CD8-positive, alpha-beta memory T cell (primary cell): Measurements from ENCODE around the gene NCCRP1. TPM values are rescaled to one million over a fixed set of nuclear protein-coding genes. Genes with fewer than 3 reads are reported as not detected.

ENCODE experiments used
- CTCF ChIA-PET: fragments of 350-600 bp; sonication (Branson Sonifier 250); formaldehyde crosslinking; loops from one replicate; lab custom pipeline; 2021; ENCODE audit warnings: antibody characterized with exemption; lab: Charles Lee
- POLR2A ChIA-PET: fragments of 350-600 bp; sonication (Branson Sonifier 250); formaldehyde crosslinking; loops from one replicate; lab custom pipeline; 2021; ENCODE audit warnings: antibody characterized with exemption; lab: Charles Lee
- DNase-seq, 5 donors: peaks; one replicate each; pipeline versions ENCODE4 v3.0.0 to v3.0.0-alpha.2; 2020 to 2022; ENCODE audit warnings: mixed read lengths in 1 of 5
- H3K27ac ChIP-seq: one replicate; pipeline ENCODE4 v1.7.0; 2013; ENCODE audit warnings: low read depth, mild to moderate bottlenecking, low read length, moderate library complexity
- H3K27me3 ChIP-seq: 2 replicates; pipeline ENCODE4 v1.7.0; 2013; ENCODE audit warnings: low read length, mild to moderate bottlenecking; ENCODE audit not compliant: insufficient read depth, poor library complexity, severe bottlenecking
- H3K36me3 ChIP-seq: 2 replicates; pipeline ENCODE4 v1.7.0; 2013; ENCODE audit warnings: mild to moderate bottlenecking, low read length, moderate library complexity; ENCODE audit not compliant: insufficient read depth
- H3K4me1 ChIP-seq: 2 replicates; pipeline ENCODE4 v1.7.0; 2013; ENCODE audit warnings: mild to moderate bottlenecking, low read length, moderate library complexity; ENCODE audit not compliant: insufficient read depth
- H3K4me3 ChIP-seq: 2 replicates; pipeline ENCODE4 v1.7.0; 2013; ENCODE audit warnings: mild to moderate bottlenecking, low read length
- H3K9me3 ChIP-seq: 2 replicates; pipeline ENCODE4 v1.7.0; 2013; ENCODE audit warnings: mild to moderate bottlenecking, low read length
- H3K27ac Mint-ChIP-seq, 8 donors: one replicate each; pipeline ENCODE4 v1.8.0; 2020 to 2021; ENCODE audit warnings: mixed read lengths in 8 of 8, mild to moderate bottlenecking in 6 of 8, inconsistent platforms in 3 of 8, moderate library complexity in 3 of 8
- H3K27me3 Mint-ChIP-seq, 2 donors: one replicate each; pipeline ENCODE4 v1.8.0; 2020 to 2021; ENCODE audit warnings: mixed read lengths in 2 of 2, mild to moderate bottlenecking in 1 of 2, moderate library complexity in 1 of 2
- H3K36me3 Mint-ChIP-seq, 3 donors: one replicate each; pipeline ENCODE4 v1.8.0; 2020 to 2021; ENCODE audit warnings: mixed read lengths in 3 of 3, inconsistent platforms in 1 of 3, mild to moderate bottlenecking in 1 of 3
- H3K4me1 Mint-ChIP-seq, 3 donors: one replicate each; pipeline ENCODE4 v1.8.0; 2020 to 2021; ENCODE audit warnings: mixed read lengths in 3 of 3, inconsistent platforms in 1 of 3, mild to moderate bottlenecking in 1 of 3
- H3K4me3 Mint-ChIP-seq, 7 donors: one replicate each; pipeline ENCODE4 v1.8.0; 2020 to 2021; ENCODE audit warnings: mixed read lengths in 7 of 7, mild to moderate bottlenecking in 6 of 7, moderate library complexity in 4 of 7, inconsistent platforms in 2 of 7
- H3K9me3 Mint-ChIP-seq, 5 donors: one replicate each; pipeline ENCODE4 v1.8.0; 2020 to 2022; ENCODE audit warnings: mixed read lengths in 5 of 5, mild to moderate bottlenecking in 3 of 5, moderate library complexity in 2 of 5, inconsistent platforms in 1 of 5
- polyA plus RNA-seq: library from polyadenylated mRNA; unstranded; fragments of 300-500 nt; fragmentation: Illumina TruSeq; gene quantifications from one replicate; pipeline ENCODE4 v1.2.3, GENCODE V29; 2021
- total RNA-seq, 2 experiments: library from RNA; stranded (reverse); gene quantifications; one replicate each; pipeline ENCODE4 v1.2.3, GENCODE V29; 2021

The NCCRP1 gene
- total and polyA plus RNA-seq, 3 experiments from 2014 or later = not detected

GRCh38 chr19:39160523-39160861 is 36.3 kb upstream of the NCCRP1 start:
- no peaks in the 10 kb centered on the region for H3K9me3 ChIP-seq
- H3K4me3 ChIP-seq = no peak overlapping the region
- peaks cover 27 to 44% (median 32%) of the 10 kb centered on the region in 3 donors for H3K4me1 Mint-ChIP-seq
- H3K36me3 ChIP-seq = no peaks in the 10 kb centered on the region
- DNase-seq = no peak
- H3K27ac ChIP-seq = no peak overlapping the region
- H3K36me3 Mint-ChIP-seq = peaks cover 0 to 10% (median 4%) of the 10 kb centered on the region in 3 donors
- no peaks in the 10 kb centered on the region for H3K27me3 ChIP-seq
- CTCF ChIA-PET = no interaction called here
- H3K9me3 Mint-ChIP-seq = no peaks in the 10 kb centered on the region
- peak overlapping the region in 3 of 8 donors; percentile 27 to 92 (median 70) for H3K27ac Mint-ChIP-seq
- H3K27me3 Mint-ChIP-seq = no peaks in the 10 kb centered on the region
- POLR2A ChIA-PET = no interaction called here
- H3K4me3 Mint-ChIP-seq = no peak overlapping the region
- H3K4me1 ChIP-seq = no peaks in the 10 kb centered on the region

- CTCF ChIA-PET = no interaction called here
These were observed 35.7 kb upstream of the NCCRP1 start for GRCh38 chr19:39160889-39161672.

GRCh38 chr19:39162441-39163043 is 34.2 kb upstream of the NCCRP1 start:
- ChIA-PET CTCF (no interaction called here), POLR2A (no interaction called here)
- H3K36me3 Mint-ChIP-seq = peaks cover 0 to 9% (median 4%) of the 10 kb centered on the region in 3 donors

More at GRCh38 chr19:39160889-39161672, 35.7 kb upstream of the NCCRP1 start:
- H3K27me3 Mint-ChIP-seq = no peaks in the 10 kb centered on the region
- Histone ChIP-seq H3K27ac (no peak overlapping the region), H3K27me3 (no peaks in the 10 kb centered on the region), H3K36me3 (no peaks in the 10 kb centered on the region), H3K9me3 (no peaks in the 10 kb centered on the region), H3K4me3 (no peak overlapping the region), H3K4me1 (no peaks in the 10 kb centered on the region)
- DNase-seq = peak in 1 of 5 donors; percentile 39
- peaks cover 0 to 9% (median 4%) of the 10 kb centered on the region in 3 donors for H3K36me3 Mint-ChIP-seq
- POLR2A ChIA-PET = no interaction called here
- H3K4me1 Mint-ChIP-seq = peaks cover 25 to 40% (median 27%) of the 10 kb centered on the region in 3 donors
- H3K27ac Mint-ChIP-seq = no peak overlapping the region
- H3K4me3 Mint-ChIP-seq = no peak overlapping the region
- no peaks in the 10 kb centered on the region for H3K9me3 Mint-ChIP-seq

DNA sequence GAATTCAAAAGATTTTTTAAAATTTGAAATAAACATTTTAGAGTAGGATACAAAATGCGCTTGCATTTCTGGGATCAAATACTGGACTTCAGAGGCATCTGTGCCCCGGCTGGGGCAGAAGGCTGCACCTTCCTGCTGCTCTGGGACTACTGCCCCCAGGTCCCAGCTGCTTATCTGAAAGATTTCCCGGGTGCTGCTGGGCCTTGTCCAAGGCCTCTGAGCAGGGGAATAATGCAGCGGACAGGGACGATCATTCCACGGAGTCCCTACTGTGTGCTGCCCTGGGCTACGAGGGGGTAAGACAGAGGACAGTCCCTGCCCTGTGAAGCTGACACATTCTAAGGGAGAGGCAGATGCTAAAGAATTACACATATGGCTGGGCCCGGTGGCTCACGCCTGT is 33.1 kb upstream of the NCCRP1 start:
- no peaks in the 10 kb centered on the region for H3K9me3 Mint-ChIP-seq
- H3K4me3 Mint-ChIP-seq = no peak overlapping the region
- CTCF ChIA-PET = no interaction called here
- POLR2A ChIA-PET = no interaction called here
- no peak overlapping the region for H3K4me3 ChIP-seq
- H3K4me1 Mint-ChIP-seq = peaks cover 14 to 29% (median 16%) of the 10 kb centered on the region in 3 donors
- no peaks in the 10 kb centered on the region for H3K36me3 ChIP-seq
- peaks cover 0 to 13% (median 1%) of the 10 kb centered on the region in 3 donors for H3K36me3 Mint-ChIP-seq
- H3K27ac ChIP-seq = no peak overlapping the region
- peak overlapping the region in 1 of 8 donors; percentile 6 for H3K27ac Mint-ChIP-seq
- H3K9me3 ChIP-seq = no peaks in the 10 kb centered on the region
- no peaks in the 10 kb centered on the region for H3K27me3 ChIP-seq
- DNase-seq = no peak
- no peaks in the 10 kb centered on the region for H3K4me1 ChIP-seq
- no peaks in the 10 kb centered on the region for H3K27me3 Mint-ChIP-seq

More at GRCh38 chr19:39162441-39163043, 34.2 kb upstream of the NCCRP1 start:
- Histone ChIP-seq H3K4me1 (no peaks in the 10 kb centered on the region), H3K4me3 (no peak overlapping the region), H3K27me3 (no peaks in the 10 kb centered on the region), H3K36me3 (no peaks in the 10 kb centered on the region), H3K27ac (no peak overlapping the region), H3K9me3 (no peaks in the 10 kb centered on the region)
- H3K27me3 Mint-ChIP-seq = no peaks in the 10 kb centered on the region
- no peaks in the 10 kb centered on the region for H3K9me3 Mint-ChIP-seq
- no peak for DNase-seq
- H3K27ac Mint-ChIP-seq = peak overlapping the region in 4 of 8 donors; percentile 69 to 85 (median 83)
- H3K4me3 Mint-ChIP-seq = no peak overlapping the region
- H3K4me1 Mint-ChIP-seq = peaks cover 20 to 36% (median 21%) of the 10 kb centered on the region in 3 donors

- no peaks in the 10 kb centered on the region for H3K9me3 ChIP-seq
- H3K27me3 Mint-ChIP-seq = no peaks in the 10 kb centered on the region
- no peak overlapping the region for H3K27ac ChIP-seq
These were observed 32.5 kb upstream of the NCCRP1 start for GRCh38 chr19:39164289-39164688.

DNA sequence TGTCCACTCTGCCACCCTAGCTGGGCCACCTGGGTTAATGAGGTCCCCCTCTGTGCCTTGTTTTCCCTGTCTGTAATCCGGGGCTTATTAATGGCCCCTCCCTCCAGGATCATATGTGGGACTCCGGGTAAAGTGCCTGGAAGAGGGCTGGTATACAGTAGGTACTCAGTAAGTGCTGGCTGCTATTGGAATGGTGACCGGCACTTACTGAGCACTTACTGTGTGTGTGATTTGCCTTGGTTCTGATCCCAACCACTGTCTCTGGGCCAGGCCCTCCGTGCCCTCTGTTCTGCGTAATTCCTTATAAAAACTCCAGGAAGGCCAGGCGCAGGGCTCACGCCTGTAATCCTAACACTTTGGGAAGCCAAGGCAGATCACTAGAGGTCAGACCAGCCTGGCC is 30.9 kb upstream of the NCCRP1 start:
- H3K4me1 Mint-ChIP-seq = peaks cover 4 to 13% (median 5%) of the 10 kb centered on the region in 3 donors
- no peaks in the 10 kb centered on the region for H3K9me3 Mint-ChIP-seq
- no peak overlapping the region for H3K4me3 ChIP-seq
- no peaks in the 10 kb centered on the region for H3K27me3 Mint-ChIP-seq
- DNase-seq = no peak
- no peaks in the 10 kb centered on the region for H3K36me3 ChIP-seq
- H3K4me1 ChIP-seq = no peaks in the 10 kb centered on the region
- no peak overlapping the region for H3K4me3 Mint-ChIP-seq
- H3K27ac ChIP-seq = no peak overlapping the region
- CTCF ChIA-PET = no interaction called here
- POLR2A ChIA-PET = no interaction called here
- H3K36me3 Mint-ChIP-seq = peaks cover 0 to 24% (median 2%) of the 10 kb centered on the region in 3 donors
- H3K27ac Mint-ChIP-seq = no peak overlapping the region
- no peaks in the 10 kb centered on the region for H3K9me3 ChIP-seq
- no peaks in the 10 kb centered on the region for H3K27me3 ChIP-seq

More at GRCh38 chr19:39164289-39164688, 32.5 kb upstream of the NCCRP1 start:
- Mint-ChIP-seq H3K9me3 (no peaks in the 10 kb centered on the region), H3K4me3 (no peak overlapping the region), H3K4me1 (peaks cover 10 to 23% (median 14%) of the 10 kb centered on the region in 3 donors), H3K36me3 (peaks cover 0 to 14% (median 2%) of the 10 kb centered on the region in 3 donors), H3K27ac (peak overlapping the region in 2 of 8 donors; percentile 55 to 91)
- ChIA-PET POLR2A (no interaction called here), CTCF (no interaction called here)
- DNase-seq = no peak
- H3K4me1 ChIP-seq = no peaks in the 10 kb centered on the region
- H3K27me3 ChIP-seq = no peaks in the 10 kb centered on the region
- H3K36me3 ChIP-seq = no peaks in the 10 kb centered on the region
- H3K4me3 ChIP-seq = no peak overlapping the region

DNA sequence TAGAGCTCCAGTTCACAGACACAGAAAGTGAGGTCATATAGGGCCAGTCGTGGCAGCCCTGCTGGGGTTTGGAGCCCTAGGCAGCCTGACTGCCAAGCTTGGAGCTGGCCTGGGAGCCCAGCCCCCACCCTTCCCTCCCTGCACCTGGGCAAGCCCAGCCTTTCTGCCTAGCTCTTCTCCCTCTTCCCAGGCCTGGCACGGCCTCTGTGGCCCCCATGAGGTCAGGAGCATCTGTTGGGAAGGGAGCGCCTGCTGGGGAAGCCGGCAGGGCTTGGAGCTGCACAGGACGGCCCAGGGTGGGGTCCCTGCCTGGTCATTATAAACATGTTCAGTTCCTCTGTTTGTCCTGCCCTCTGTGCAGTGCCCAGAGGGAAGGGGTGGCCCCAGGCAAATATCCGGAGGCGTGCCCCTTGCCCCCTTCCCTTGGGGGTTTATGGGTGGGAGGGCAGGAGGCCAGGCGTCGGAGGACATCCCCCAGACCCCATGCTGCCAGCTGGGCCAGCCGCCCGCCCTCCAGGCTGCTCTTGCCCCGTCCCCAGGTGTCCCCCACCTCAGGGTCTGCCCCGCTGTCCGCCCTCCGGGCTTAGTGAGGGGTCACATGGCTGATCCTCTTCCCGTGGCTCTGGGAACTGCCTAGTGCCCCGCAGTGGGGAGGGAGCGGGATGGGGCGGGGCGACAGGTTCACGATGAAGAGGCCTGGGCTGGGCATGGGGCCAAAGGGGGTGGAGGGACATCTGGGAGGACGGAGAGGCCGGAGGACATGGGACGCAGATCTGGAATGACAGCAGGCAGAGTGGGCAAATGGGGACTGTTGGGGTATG is 30.0 kb upstream of the NCCRP1 start:
- Histone ChIP-seq H3K9me3 (no peaks in the 10 kb centered on the region), H3K4me1 (no peaks in the 10 kb centered on the region), H3K27me3 (no peaks in the 10 kb centered on the region), H3K36me3 (no peaks in the 10 kb centered on the region), H3K27ac (no peak overlapping the region), H3K4me3 (no peak overlapping the region)
- H3K36me3 Mint-ChIP-seq = peaks cover 0 to 30% (median 2%) of the 10 kb centered on the region in 3 donors
- H3K4me3 Mint-ChIP-seq = no peak overlapping the region
- no peaks in the 10 kb centered on the region for H3K27me3 Mint-ChIP-seq
- no peak overlapping the region for H3K27ac Mint-ChIP-seq
- CTCF ChIA-PET = no interaction called here
- H3K9me3 Mint-ChIP-seq = no peaks in the 10 kb centered on the region
- DNase-seq = no peak
- H3K4me1 Mint-ChIP-seq = peaks cover 4 to 7% (median 5%) of the 10 kb centered on the region in 3 donors
- POLR2A ChIA-PET = no interaction called here
